Peyer's patch (tissue), 4 donors: Measurements from ENCODE around the gene CLDN7.

Source experiments
- POLR2A ChIP-seq, 2 donors: fragments of 450-650 bp; IDR thresholded peaks; one replicate each; pipeline ENCODE4 v1.5.1; 2017; ENCODE audit warnings: antibody characterized with exemption in 2 of 2, mild to moderate bottlenecking in 2 of 2, moderate library complexity in 2 of 2
- TF ChIP-seq, protein P1 (sequence below), 6 experiments: fragments of 450-650 bp in 4 of 6; fragments of 200-600 bp in 2 of 6; sonication (generic) in 1 of 6; IDR thresholded peaks; one replicate each; pipeline ENCODE4 v1.5.1; 2017 to 2019; ENCODE audit warnings: antibody characterized with exemption in 6 of 6, mild to moderate bottlenecking in 3 of 6, moderate library complexity in 1 of 6

DNA sequence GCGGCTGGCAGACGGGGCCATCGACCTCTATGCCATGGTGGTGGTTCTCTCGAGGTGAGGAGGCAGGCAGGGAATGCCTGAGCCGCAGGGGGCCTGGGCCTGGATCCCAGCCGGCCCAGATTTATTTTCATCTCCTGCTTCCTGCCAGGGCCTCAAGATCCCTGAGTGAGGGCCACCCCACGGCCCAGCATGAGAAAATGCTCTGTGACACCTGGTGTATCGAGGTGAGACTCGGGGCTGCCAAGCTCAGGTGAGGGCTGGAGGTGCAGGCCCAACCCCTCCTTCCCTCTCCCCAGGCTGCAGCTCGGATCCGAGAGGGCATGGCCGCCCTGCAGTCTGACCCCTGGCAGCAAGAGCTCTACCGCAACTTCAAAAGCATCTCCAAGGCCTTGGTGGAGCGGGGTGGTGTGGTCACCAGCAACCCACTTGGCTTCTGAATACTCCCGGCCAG lies 37.6 kb downstream of the CLDN7 start:
- TF ChIP-seq, protein P1, sequence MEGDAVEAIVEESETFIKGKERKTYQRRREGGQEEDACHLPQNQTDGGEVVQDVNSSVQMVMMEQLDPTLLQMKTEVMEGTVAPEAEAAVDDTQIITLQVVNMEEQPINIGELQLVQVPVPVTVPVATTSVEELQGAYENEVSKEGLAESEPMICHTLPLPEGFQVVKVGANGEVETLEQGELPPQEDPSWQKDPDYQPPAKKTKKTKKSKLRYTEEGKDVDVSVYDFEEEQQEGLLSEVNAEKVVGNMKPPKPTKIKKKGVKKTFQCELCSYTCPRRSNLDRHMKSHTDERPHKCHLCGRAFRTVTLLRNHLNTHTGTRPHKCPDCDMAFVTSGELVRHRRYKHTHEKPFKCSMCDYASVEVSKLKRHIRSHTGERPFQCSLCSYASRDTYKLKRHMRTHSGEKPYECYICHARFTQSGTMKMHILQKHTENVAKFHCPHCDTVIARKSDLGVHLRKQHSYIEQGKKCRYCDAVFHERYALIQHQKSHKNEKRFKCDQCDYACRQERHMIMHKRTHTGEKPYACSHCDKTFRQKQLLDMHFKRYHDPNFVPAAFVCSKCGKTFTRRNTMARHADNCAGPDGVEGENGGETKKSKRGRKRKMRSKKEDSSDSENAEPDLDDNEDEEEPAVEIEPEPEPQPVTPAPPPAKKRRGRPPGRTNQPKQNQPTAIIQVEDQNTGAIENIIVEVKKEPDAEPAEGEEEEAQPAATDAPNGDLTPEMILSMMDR (IDR thresholded peaks at IDR 0.05): no peak
- no peak for TF ChIP-seq POLR2A (IDR thresholded peaks at IDR 0.05)
